Tibial nerve (tissue), 4 donors: Measurements from ENCODE around the gene RASGRP2. TPM values are rescaled to one million over a fixed set of nuclear protein-coding genes. Genes with fewer than 3 reads are reported as not detected.

Source experiments
- DNase-seq, 2 donors: peaks; one replicate each; pipeline ENCODE4 v3.0.0-alpha.2; 2019; ENCODE audit warnings: low spot score in 2 of 2
- H3K27ac ChIP-seq, 4 donors: fragments of 200-600 bp; sonication (generic) in 3 of 4; one replicate each; pipeline ENCODE4 v1.5.1; 2017 to 2019; ENCODE audit warnings: mild to moderate bottlenecking in 1 of 4
- H3K27me3 ChIP-seq, 2 donors: fragments of 200-600 bp; sonication (generic) in 1 of 2; one replicate each; pipeline versions ENCODE4 v1.5.1 to v1.6.0; 2017 to 2019
- H3K36me3 ChIP-seq, 3 donors: fragments of 200-600 bp; sonication (generic); one replicate each; pipeline ENCODE4 v1.5.1; 2018 to 2019
- H3K4me1 ChIP-seq, 4 donors: fragments of 200-600 bp; sonication (generic) in 3 of 4; one replicate each; pipeline ENCODE4 v1.5.1; 2017 to 2019
- H3K4me3 ChIP-seq, 4 donors: fragments of 200-600 bp; sonication (generic) in 3 of 4; one replicate each; pipeline ENCODE4 v1.5.1; 2017 to 2019; ENCODE audit warnings: mild to moderate bottlenecking in 1 of 4, moderate library complexity in 1 of 4
- H3K9me3 ChIP-seq, 4 donors: fragments of 200-600 bp; sonication (generic) in 3 of 4; one replicate each; pipeline ENCODE4 v1.5.1; 2017 to 2019
- CTCF ChIP-seq, 5 experiments: fragments of 200-600 bp in 3 of 5; fragments of 450-650 bp in 2 of 5; sonication (generic) in 3 of 5; IDR thresholded peaks; one replicate each; pipeline ENCODE4 v1.5.1; 2016 to 2019; ENCODE audit warnings: antibody characterized with exemption in 5 of 5, mild to moderate bottlenecking in 3 of 5, moderate library complexity in 2 of 5
- EP300 ChIP-seq, 2 donors: sonication (generic); formaldehyde crosslinking; IDR thresholded peaks; one replicate each; pipeline ENCODE4 v1.6.1; 2017; ENCODE audit warnings: antibody characterized with exemption in 2 of 2, mild to moderate bottlenecking in 1 of 2
- POLR2A ChIP-seq, 2 donors: fragments of 450-650 bp; IDR thresholded peaks; one replicate each; pipeline ENCODE4 v1.6.1; 2017; ENCODE audit warnings: antibody characterized with exemption in 2 of 2, mild to moderate bottlenecking in 2 of 2, moderate library complexity in 2 of 2
- WGBS, 2 donors: methylation state at CpG; one replicate each; pipeline ENCODE4 v1.1.5; 2018; 5-methylcytosine and 5-hydroxymethylcytosine counted together
- total RNA-seq, 4 donors: library from RNA; depleted of rRNA; stranded (reverse); fragments of >200 nt; gene quantifications; one replicate each; pipeline ENCODE4 v1.1.0, GENCODE V29; 2016

The RASGRP2 gene
- total RNA-seq, 4 donors from 2014 or later = 35.4 to 87.0 (median 59.0) TPM

GRCh38 chr11:64744544-64745188, 724 bp upstream of the RASGRP2 start:
- 0 to 1% methylated on average over 16 to 37 of the region's 89 CpGs for WGBS, 2 donors
- H3K27me3 ChIP-seq = peaks cover 0 to 37% of the 10 kb centered on the region in 2 donors
- peaks cover 0 to 7% (median 0%) of the 10 kb centered on the region in 3 donors for H3K36me3 ChIP-seq
- DNase-seq = no peak
- H3K4me1 ChIP-seq = peaks cover 0 to 52% (median 34%) of the 10 kb centered on the region in 4 donors
- H3K27ac ChIP-seq = peak overlapping the region; percentile 61 to 93 (median 87)
- no peaks in the 10 kb centered on the region for H3K9me3 ChIP-seq
- TF ChIP-seq POLR2A (IDR thresholded peaks at IDR 0.05) = no peak
- TF ChIP-seq CTCF (IDR thresholded peaks at IDR 0.05) = no peak
- TF ChIP-seq EP300 (IDR thresholded peaks at IDR 0.05) = no peak
- peak overlapping the region; percentile 35 to 72 (median 56) for H3K4me3 ChIP-seq

GRCh38 chr11:64742889-64743590, 902 bp downstream of the RASGRP2 start:
- DNase-seq = peak; percentile 57 to 64
- Histone ChIP-seq H3K27me3 (peaks cover 0 to 37% of the 10 kb centered on the region in 2 donors), H3K4me3 (peak overlapping the region; percentile 35 to 72 (median 56)), H3K4me1 (peaks cover 0 to 52% (median 34%) of the 10 kb centered on the region in 4 donors), H3K9me3 (no peaks in the 10 kb centered on the region), H3K36me3 (peaks cover 0 to 15% (median 0%) of the 10 kb centered on the region in 3 donors), H3K27ac (peak overlapping the region; percentile 66 to 89 (median 86))
- WGBS, 2 donors = 1 to 2% methylated on average over 32 of the region's 58 CpGs
- peak; percentile 70 to 86 (median 80) for TF ChIP-seq CTCF (IDR thresholded peaks at IDR 0.05)
- no peak for TF ChIP-seq EP300 (IDR thresholded peaks at IDR 0.05)
- TF ChIP-seq POLR2A (IDR thresholded peaks at IDR 0.05) = no peak

GRCh38 chr11:64742087-64742888, 1.7 kb downstream of the RASGRP2 start:
- 8 to 10% methylated on average over 42 to 45 of the region's 54 CpGs for WGBS, 2 donors
- peak overlapping the region; percentile 35 to 72 (median 56) for H3K4me3 ChIP-seq
- peak overlapping the region in 3 of 4 donors; percentile 85 to 89 (median 88) for H3K27ac ChIP-seq
- H3K4me1 ChIP-seq = peaks cover 0 to 52% (median 34%) of the 10 kb centered on the region in 4 donors
- H3K36me3 ChIP-seq = peaks cover 0 to 15% (median 0%) of the 10 kb centered on the region in 3 donors
- DNase-seq = no peak
- peaks cover 0 to 37% of the 10 kb centered on the region in 2 donors for H3K27me3 ChIP-seq
- peak in 1 of 2 donors; percentile 6 for TF ChIP-seq POLR2A (IDR thresholded peaks at IDR 0.05)
- TF ChIP-seq EP300 (IDR thresholded peaks at IDR 0.05) = no peak
- H3K9me3 ChIP-seq = no peaks in the 10 kb centered on the region

- DNase-seq = no peak
- TF ChIP-seq POLR2A (IDR thresholded peaks at IDR 0.05) (no peak), CTCF (IDR thresholded peaks at IDR 0.05) (no peak), EP300 (IDR thresholded peaks at IDR 0.05) (no peak)
- Histone ChIP-seq H3K9me3 (no peaks in the 10 kb centered on the region), H3K27ac (peak overlapping the region in 3 of 4 donors; percentile 45 to 88 (median 85)), H3K27me3 (peaks cover 0 to 37% of the 10 kb centered on the region in 2 donors), H3K4me1 (peaks cover 0 to 52% (median 34%) of the 10 kb centered on the region in 4 donors), H3K36me3 (peaks cover 0 to 15% (median 4%) of the 10 kb centered on the region in 3 donors), H3K4me3 (peak overlapping the region; percentile 35 to 72 (median 56))
- 44 to 50% methylated on average over 23 to 24 of the region's 24 CpGs for WGBS, 2 donors
Measured at GRCh38 chr11:64741375-64742086, 2.4 kb downstream of the RASGRP2 start.

GRCh38 chr11:64739871-64740270, 4.1 kb downstream of the RASGRP2 start:
- H3K4me1 ChIP-seq = peaks cover 0 to 36% (median 21%) of the 10 kb centered on the region in 4 donors
- H3K36me3 ChIP-seq = peaks cover 0 to 25% (median 7%) of the 10 kb centered on the region in 3 donors
- H3K4me3 ChIP-seq = no peak overlapping the region
- no peak for DNase-seq
- no peak overlapping the region for H3K27ac ChIP-seq
- TF ChIP-seq CTCF (IDR thresholded peaks at IDR 0.05) = no peak
- no peak for TF ChIP-seq EP300 (IDR thresholded peaks at IDR 0.05)
- no peak for TF ChIP-seq POLR2A (IDR thresholded peaks at IDR 0.05)
- WGBS, 2 donors = 83 to 93% methylated on average over 12 of the region's 12 CpGs
- no peaks in the 10 kb centered on the region for H3K9me3 ChIP-seq
- peaks cover 0 to 30% of the 10 kb centered on the region in 2 donors for H3K27me3 ChIP-seq
